ENCODE measurements around the gene BCO2. TPM values are rescaled to one million over a fixed set of nuclear protein-coding genes. Genes with fewer than 3 reads are reported as not detected.

The BCO2 gene
- total RNA-seq, 4 donors from 2014 or later, result 1.2 to 28.2 (median 2.7) TPM

- no peaks in the 10 kb centered on the region for H3K4me1 ChIP-seq
- no peaks in the 10 kb centered on the region for H3K9me3 ChIP-seq
- TF ChIP-seq EP300 (IDR thresholded peaks at IDR 0.05) (no peak), POLR2A (IDR thresholded peaks at IDR 0.05) (no peak), CTCF (IDR thresholded peaks at IDR 0.05) (no peak), POLR2AphosphoS5 (IDR thresholded peaks at IDR 0.05) (no peak)
- no peaks in the 10 kb centered on the region for H3K27me3 ChIP-seq
- no peaks in the 10 kb centered on the region for H3K36me3 ChIP-seq
- no peak for DNase-seq (ENCODE audit: low spot score in 2 of 2)
- no peak overlapping the region for H3K4me3 ChIP-seq
- H3K27ac ChIP-seq, result no peak overlapping the region
- 88% methylated on average over 6 of the region's 6 CpGs for WGBS
Observed at GRCh38 chr11:112215621-112216020, 40.3 kb downstream of the BCO2 start.

GRCh38 chr11:112216561-112217105 is 41.3 kb downstream of the BCO2 start:
- H3K27me3 ChIP-seq, result no peaks in the 10 kb centered on the region
- no peak for TF ChIP-seq EP300 (IDR thresholded peaks at IDR 0.05)
- no peak overlapping the region for H3K4me3 ChIP-seq
- no peaks in the 10 kb centered on the region for H3K9me3 ChIP-seq
- no peak overlapping the region for H3K27ac ChIP-seq
- 89% methylated on average over 1 of the region's 1 CpG for WGBS
- H3K36me3 ChIP-seq, result no peaks in the 10 kb centered on the region
- no peak for DNase-seq (ENCODE audit: low spot score in 2 of 2)
- peaks cover 2% of the 10 kb centered on the region for H3K4me1 ChIP-seq

- no peak overlapping the region for H3K4me3 ChIP-seq
- H3K4me1 ChIP-seq, result peaks cover 13% of the 10 kb centered on the region
- no peak overlapping the region for H3K27ac ChIP-seq
- no peak for DNase-seq (ENCODE audit: low spot score in 2 of 2)
- no peaks in the 10 kb centered on the region for H3K27me3 ChIP-seq
- WGBS, result 31% methylated on average over 7 of the region's 7 CpGs
- TF ChIP-seq POLR2A (IDR thresholded peaks at IDR 0.05), result no peak
- peak; percentile 63 to 80 for TF ChIP-seq CTCF (IDR thresholded peaks at IDR 0.05)
- no peak for TF ChIP-seq EP300 (IDR thresholded peaks at IDR 0.05)
- TF ChIP-seq POLR2AphosphoS5 (IDR thresholded peaks at IDR 0.05), result no peak
- no peaks in the 10 kb centered on the region for H3K36me3 ChIP-seq
- H3K9me3 ChIP-seq, result no peaks in the 10 kb centered on the region
Observed at GRCh38 chr11:112219476-112220232, 44.3 kb downstream of the BCO2 start.

GRCh38 chr11:112221274-112221835 is 46.0 kb downstream of the BCO2 start:
- no peaks in the 10 kb centered on the region for H3K9me3 ChIP-seq
- no peaks in the 10 kb centered on the region for H3K36me3 ChIP-seq
- peaks cover 17% of the 10 kb centered on the region for H3K4me1 ChIP-seq
- H3K27ac ChIP-seq, result no peak overlapping the region
- no peaks in the 10 kb centered on the region for H3K27me3 ChIP-seq
- DNase-seq (ENCODE audit: low spot score in 2 of 2), result no peak
- H3K4me3 ChIP-seq, result no peak overlapping the region
- 38% methylated on average over 3 of the region's 3 CpGs for WGBS
- TF ChIP-seq CTCF (IDR thresholded peaks at IDR 0.05), result no peak

GRCh38 chr11:112222303-112222702 is 47.0 kb downstream of the BCO2 start:
- Histone ChIP-seq H3K27ac (peak overlapping the region; percentile 67), H3K27me3 (no peaks in the 10 kb centered on the region), H3K9me3 (no peaks in the 10 kb centered on the region), H3K4me3 (no peak overlapping the region), H3K4me1 (peaks cover 21% of the 10 kb centered on the region), H3K36me3 (no peaks in the 10 kb centered on the region)
- 70% methylated on average over 3 of the region's 4 CpGs for WGBS
- TF ChIP-seq EP300 (IDR thresholded peaks at IDR 0.05), result no peak
- TF ChIP-seq CTCF (IDR thresholded peaks at IDR 0.05), result no peak
- TF ChIP-seq POLR2A (IDR thresholded peaks at IDR 0.05), result no peak
- TF ChIP-seq POLR2AphosphoS5 (IDR thresholded peaks at IDR 0.05), result no peak
- DNase-seq (ENCODE audit: low spot score in 2 of 2), result no peak
